GM12873 (cell line): ENCODE results near the gene KLHL25.
A peak's percentile ranks its signal among the peaks of the same experiment; 100 is the strongest.

Source experiments
- TF ChIP-seq, protein P1 (sequence below): IDR thresholded peaks from 2 replicates; pipeline ENCODE4 v1.5.1; 2012; ENCODE audit warnings: low read depth, mild to moderate bottlenecking, moderate library complexity, low read length, control low read depth; ENCODE audit not compliant: insufficient read depth; ENCODE audit errors: missing control alignments

Gene KLHL25

DNA sequence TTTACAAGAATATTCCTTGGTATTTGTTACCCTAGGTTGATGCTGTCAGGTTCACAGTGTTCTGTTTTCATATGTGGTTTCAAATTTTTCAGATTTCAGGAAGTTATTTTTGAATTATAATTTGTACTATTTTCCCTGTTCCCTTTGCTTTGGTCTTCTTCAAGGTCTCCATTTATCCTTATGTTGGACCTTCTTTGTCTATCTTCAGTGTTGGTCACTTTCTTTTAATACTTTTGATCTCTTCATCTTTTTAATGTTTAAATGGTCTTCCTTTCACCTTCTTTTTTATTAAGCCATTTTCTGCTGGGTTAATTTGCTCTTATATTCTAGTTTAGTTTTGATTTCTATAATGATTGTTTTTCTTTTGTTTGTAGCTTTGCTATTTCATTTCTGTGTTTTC, 61.3 kb downstream of the KLHL25 start:
- TF ChIP-seq, protein P1, sequence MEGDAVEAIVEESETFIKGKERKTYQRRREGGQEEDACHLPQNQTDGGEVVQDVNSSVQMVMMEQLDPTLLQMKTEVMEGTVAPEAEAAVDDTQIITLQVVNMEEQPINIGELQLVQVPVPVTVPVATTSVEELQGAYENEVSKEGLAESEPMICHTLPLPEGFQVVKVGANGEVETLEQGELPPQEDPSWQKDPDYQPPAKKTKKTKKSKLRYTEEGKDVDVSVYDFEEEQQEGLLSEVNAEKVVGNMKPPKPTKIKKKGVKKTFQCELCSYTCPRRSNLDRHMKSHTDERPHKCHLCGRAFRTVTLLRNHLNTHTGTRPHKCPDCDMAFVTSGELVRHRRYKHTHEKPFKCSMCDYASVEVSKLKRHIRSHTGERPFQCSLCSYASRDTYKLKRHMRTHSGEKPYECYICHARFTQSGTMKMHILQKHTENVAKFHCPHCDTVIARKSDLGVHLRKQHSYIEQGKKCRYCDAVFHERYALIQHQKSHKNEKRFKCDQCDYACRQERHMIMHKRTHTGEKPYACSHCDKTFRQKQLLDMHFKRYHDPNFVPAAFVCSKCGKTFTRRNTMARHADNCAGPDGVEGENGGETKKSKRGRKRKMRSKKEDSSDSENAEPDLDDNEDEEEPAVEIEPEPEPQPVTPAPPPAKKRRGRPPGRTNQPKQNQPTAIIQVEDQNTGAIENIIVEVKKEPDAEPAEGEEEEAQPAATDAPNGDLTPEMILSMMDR: no peak

DNA sequence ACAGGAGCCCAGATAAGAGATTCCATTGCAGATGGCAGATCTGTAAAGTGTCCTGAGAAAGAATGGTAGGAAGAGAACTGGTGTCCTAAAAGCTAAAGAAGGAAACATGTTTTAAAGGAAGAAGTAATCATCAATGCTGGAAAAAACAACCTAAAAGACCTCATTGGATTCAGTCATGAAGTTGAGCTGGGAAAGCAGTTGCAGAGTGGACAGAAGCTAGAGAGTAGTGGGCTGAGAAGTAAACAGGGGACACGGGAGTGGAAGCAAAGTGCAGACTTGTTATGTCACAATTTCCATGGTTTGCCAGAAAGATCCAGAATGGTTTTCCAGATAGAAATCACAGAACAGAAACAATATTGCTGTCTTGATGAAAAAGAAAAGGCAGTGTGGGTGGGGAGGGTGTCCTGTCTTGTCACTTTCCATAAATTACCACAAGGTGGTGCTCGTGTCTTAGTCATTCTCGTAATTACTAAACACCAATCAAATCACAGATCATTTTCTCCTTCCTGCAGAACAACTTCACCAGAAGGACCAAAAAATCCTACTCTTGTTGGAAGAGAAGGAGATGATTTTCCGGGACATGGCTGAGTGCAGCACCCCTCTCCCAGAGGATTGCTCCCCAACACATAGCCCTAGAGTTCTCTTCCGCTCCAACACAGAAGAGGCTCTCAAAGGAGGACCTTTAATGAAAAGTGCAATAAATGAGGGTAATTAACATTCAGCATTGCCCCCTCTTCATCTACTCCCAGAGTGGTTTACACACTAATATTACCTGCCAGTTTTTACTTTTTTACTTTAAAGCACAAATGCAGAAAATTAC, 64.5 kb downstream of the KLHL25 start:
- TF ChIP-seq, protein P1: peak; percentile 75

DNA sequence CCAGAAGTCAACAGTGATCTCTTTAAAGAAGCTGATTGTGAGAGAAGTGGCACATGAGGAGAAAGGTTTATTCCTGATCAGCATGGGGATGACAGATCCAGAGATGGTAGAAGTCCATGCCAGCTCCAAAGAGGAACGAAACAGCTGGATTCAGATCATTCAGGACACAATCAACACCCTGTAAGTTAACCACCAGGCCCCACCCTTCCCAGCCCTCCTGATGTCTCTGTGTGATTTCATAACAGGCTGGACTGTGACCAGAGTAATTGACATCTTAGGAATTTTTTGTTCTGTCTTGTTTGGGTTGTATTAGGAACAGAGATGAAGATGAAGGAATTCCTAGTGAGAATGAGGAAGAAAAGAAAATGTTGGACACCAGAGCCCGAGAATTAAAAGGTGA, 67.7 kb downstream of the KLHL25 start:
- TF ChIP-seq, protein P1: no peak

DNA sequence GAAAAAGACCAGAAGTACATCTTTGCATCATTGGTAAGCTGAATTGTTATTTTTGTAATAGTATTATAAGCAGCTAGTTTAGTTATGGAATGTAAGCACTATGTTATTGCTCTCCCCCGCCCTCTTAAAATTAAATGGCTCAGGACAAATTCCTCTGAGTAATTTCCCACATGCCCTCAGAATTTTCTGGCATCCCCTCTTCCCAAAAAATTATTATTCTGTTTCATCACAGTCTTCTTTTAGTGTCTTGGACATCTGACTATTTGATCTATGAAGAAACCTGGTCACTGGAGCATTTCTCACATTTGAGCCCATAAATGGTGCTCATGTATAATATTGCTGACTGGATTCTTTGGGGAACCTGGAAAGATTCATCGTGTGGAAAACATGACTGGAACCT, 68.3 kb downstream of the KLHL25 start:
- TF ChIP-seq, protein P1: no peak

DNA sequence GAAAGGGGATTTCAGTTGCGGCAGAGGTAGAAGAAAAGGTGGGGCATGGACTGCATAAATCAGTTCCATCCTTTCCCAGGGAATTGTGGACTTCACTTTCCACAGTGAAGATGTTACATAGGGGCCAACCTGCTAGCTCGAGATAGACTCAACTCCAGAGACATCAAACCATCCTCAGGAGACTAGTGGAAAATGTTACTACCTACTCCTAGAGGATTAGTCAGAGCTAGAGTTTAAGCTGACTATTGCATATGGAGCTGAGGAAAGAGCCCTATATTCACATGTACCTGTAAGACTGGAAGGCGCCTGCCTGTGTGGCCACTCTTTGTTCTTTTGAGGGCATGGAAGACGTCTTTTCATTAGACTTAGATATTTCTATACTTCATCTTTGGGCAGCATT, 69.2 kb downstream of the KLHL25 start:
- TF ChIP-seq, protein P1: no peak

DNA sequence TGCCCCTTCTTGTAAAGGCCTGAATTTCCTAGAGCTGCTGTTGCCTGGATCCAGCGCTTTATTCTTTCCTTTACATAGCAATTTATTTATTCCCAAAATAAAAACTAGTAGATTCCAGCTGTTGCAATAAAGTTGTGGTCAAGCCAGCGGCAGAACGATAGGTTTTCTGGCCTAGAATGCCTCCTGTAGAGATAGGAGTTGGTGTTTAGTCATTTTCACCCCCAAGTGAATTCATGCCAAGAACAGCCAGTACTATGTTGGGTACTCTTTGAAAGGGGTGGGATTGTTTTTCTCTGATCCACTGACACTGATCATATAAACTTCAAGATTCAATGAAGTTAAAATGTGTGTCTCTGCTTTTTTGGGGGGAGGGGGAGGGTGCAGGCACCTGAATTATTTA, 69.7 kb downstream of the KLHL25 start:
- TF ChIP-seq, protein P1: no peak

DNA sequence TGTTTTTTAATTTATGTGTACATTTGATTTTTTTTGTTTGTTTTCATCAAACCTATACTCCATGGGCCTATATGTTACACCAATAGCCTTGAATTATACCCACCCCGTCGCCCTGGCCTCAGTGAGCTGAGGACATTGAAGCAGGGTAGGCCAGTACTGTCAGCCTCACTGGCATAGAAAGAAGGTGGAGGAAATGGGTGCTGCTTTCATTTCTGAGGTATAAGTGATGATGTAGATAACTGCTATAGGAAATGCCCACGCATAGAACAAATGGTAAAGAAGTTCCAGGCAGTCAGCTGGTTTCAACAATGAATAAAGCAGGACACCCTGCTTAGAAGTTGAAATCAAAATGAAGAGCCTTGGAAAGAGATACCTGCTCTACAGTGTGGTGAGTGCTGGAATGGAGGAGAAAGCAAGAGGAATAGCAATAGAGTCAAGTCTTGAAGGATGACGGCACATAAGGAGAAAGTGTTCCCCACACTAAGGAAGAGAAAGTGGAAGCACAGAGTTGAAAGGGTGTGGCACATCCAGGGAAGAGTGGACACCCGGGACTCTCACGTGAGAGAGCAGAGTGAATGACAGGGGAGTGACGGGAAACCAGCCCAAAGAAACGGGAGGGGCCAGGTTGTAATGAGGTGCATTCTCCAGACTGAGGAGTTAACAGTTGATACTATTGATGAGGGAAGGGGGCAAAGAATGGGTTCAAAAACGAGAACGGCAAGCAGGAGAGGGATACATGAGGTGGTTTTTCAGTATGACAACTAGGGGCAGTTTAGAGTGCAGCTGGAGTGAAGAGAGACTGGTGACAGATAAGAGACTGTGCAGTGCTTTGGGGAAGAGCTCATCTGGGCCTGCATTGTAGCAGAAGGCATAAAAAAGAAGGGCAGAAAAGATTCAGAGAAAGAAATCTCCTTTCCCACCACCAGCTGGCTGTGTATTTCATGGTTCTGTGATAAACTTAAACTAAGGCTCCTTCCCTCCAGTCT, 70.5 kb downstream of the KLHL25 start:
- TF ChIP-seq, protein P1: no peak
